Activated naive CD8-positive, alpha-beta T cell (primary cell): ENCODE results near the gene HOXD8.
A peak's percentile ranks its signal among the peaks of the same experiment; 100 is the strongest.

Experiments
- H3K27ac Mint-ChIP-seq: one replicate; pipeline ENCODE4 v1.8.0; 2021; ENCODE audit warnings: mixed read lengths
- H3K27me3 Mint-ChIP-seq: one replicate; pipeline ENCODE4 v1.8.0; 2021; ENCODE audit warnings: mixed read lengths
- H3K36me3 Mint-ChIP-seq: one replicate; pipeline ENCODE4 v1.8.0; 2021; ENCODE audit warnings: mixed read lengths
- H3K4me1 Mint-ChIP-seq: one replicate; pipeline ENCODE4 v1.8.0; 2021; ENCODE audit warnings: low read depth, mixed read lengths
- H3K4me3 Mint-ChIP-seq: one replicate; pipeline ENCODE4 v1.8.0; 2021; ENCODE audit warnings: mild to moderate bottlenecking, mixed read lengths
- H3K9me3 Mint-ChIP-seq: one replicate; pipeline ENCODE4 v1.8.0; 2021; ENCODE audit warnings: low read depth, mixed read lengths

Gene HOXD8

GRCh38 chr2:176166272-176166671 lies 36.8 kb downstream of the HOXD8 start:
- Mint-ChIP-seq H3K9me3 (peaks cover 7% of the 10 kb centered on the region), H3K4me1 (peaks cover 13% of the 10 kb centered on the region), H3K27me3 (peaks cover 59% of the 10 kb centered on the region), H3K4me3 (no peak overlapping the region), H3K36me3 (no peaks in the 10 kb centered on the region), H3K27ac (no peak overlapping the region)

GRCh38 chr2:176167398-176167797 lies 37.9 kb downstream of the HOXD8 start:
- Mint-ChIP-seq H3K4me3 (no peak overlapping the region), H3K4me1 (peaks cover 16% of the 10 kb centered on the region), H3K27ac (no peak overlapping the region), H3K36me3 (no peaks in the 10 kb centered on the region), H3K27me3 (peaks cover 56% of the 10 kb centered on the region), H3K9me3 (peaks cover 7% of the 10 kb centered on the region)

DNA sequence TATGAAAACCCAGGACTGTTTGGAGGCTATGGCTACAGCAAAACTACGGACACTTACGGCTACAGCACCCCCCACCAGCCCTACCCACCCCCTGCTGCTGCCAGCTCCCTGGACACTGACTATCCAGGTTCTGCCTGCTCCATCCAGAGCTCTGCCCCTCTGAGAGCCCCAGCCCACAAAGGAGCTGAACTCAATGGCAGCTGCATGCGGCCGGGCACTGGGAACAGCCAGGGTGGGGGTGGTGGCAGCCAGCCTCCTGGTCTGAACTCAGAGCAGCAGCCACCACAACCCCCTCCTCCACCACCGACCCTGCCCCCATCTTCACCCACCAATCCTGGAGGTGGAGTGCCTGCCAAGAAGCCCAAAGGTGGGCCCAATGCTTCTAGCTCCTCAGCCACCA lies 39.7 kb downstream of the HOXD8 start:
- peaks cover 2% of the 10 kb centered on the region for H3K9me3 Mint-ChIP-seq
- no peaks in the 10 kb centered on the region for H3K36me3 Mint-ChIP-seq
- H3K27me3 Mint-ChIP-seq: peaks cover 58% of the 10 kb centered on the region
- no peak overlapping the region for H3K4me3 Mint-ChIP-seq
- H3K4me1 Mint-ChIP-seq: peaks cover 26% of the 10 kb centered on the region
- H3K27ac Mint-ChIP-seq: no peak overlapping the region

DNA sequence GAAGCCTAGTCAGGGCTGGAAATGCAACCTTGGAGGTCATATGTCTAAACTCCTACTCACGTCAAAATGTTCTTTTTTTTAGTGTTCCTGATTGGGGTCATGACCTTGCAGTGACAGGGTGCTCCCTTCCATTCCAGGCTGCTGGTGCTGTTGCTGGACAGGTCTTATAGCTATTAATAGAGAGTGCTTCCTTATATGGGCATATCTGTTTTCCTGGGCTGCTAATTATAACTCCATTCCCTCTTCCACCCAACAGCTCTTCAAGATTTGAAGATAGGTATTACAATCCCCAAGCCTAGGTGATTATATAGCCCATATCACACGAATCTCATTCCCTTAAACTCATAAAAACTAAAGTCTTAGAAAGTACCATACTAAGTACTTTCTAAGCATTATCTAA lies 40.2 kb downstream of the HOXD8 start:
- peaks cover 26% of the 10 kb centered on the region for H3K4me1 Mint-ChIP-seq
- H3K4me3 Mint-ChIP-seq: no peak overlapping the region
- H3K9me3 Mint-ChIP-seq: no peaks in the 10 kb centered on the region
- H3K27ac Mint-ChIP-seq: no peak overlapping the region
- H3K27me3 Mint-ChIP-seq: peaks cover 55% of the 10 kb centered on the region
- no peaks in the 10 kb centered on the region for H3K36me3 Mint-ChIP-seq

DNA sequence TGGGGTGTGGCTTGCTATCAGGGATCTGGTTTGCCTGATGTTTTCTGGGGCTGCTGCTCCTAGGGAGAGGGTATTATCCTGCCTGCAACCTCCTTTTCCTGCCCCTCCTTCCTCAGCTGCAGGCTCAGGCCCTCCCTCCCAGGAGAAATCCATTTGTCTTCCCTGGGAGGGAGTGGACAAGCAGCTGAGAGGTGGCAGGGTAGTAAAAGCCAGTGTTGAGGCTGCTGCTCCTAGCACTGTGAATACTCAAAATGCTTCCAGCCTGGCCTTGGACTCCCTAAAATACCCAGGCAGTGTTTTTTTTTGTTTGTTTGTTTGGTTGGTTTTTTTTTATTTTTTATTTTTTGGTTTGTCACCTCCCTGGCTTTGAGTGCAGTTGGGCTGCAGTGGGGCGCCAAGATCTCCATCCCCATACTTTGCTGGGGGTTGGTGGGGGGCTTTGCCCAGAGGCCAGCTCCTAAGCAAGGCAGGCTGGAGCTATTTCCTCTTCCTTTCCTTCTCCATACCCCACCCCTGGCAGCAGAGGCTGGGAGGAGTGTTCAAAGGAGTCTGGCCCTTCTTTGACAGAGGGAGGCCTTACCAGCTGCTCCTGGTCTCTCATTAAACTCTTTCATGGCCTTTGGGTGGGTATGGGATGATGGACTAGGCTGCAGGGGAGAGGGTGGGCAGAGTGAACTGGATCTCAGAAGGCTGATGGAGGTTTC lies 41.2 kb downstream of the HOXD8 start:
- H3K36me3 Mint-ChIP-seq: no peaks in the 10 kb centered on the region
- H3K4me1 Mint-ChIP-seq: peaks cover 26% of the 10 kb centered on the region
- no peaks in the 10 kb centered on the region for H3K9me3 Mint-ChIP-seq
- H3K27ac Mint-ChIP-seq: no peak overlapping the region
- H3K27me3 Mint-ChIP-seq: peaks cover 57% of the 10 kb centered on the region
- no peak overlapping the region for H3K4me3 Mint-ChIP-seq

- H3K27ac Mint-ChIP-seq: no peak overlapping the region
- peaks cover 58% of the 10 kb centered on the region for H3K27me3 Mint-ChIP-seq
- H3K36me3 Mint-ChIP-seq: no peaks in the 10 kb centered on the region
- H3K9me3 Mint-ChIP-seq: no peaks in the 10 kb centered on the region
- no peak overlapping the region for H3K4me3 Mint-ChIP-seq
- H3K4me1 Mint-ChIP-seq: peaks cover 23% of the 10 kb centered on the region
These were observed 42.0 kb downstream of the HOXD8 start for GRCh38 chr2:176171351-176172006.

DNA sequence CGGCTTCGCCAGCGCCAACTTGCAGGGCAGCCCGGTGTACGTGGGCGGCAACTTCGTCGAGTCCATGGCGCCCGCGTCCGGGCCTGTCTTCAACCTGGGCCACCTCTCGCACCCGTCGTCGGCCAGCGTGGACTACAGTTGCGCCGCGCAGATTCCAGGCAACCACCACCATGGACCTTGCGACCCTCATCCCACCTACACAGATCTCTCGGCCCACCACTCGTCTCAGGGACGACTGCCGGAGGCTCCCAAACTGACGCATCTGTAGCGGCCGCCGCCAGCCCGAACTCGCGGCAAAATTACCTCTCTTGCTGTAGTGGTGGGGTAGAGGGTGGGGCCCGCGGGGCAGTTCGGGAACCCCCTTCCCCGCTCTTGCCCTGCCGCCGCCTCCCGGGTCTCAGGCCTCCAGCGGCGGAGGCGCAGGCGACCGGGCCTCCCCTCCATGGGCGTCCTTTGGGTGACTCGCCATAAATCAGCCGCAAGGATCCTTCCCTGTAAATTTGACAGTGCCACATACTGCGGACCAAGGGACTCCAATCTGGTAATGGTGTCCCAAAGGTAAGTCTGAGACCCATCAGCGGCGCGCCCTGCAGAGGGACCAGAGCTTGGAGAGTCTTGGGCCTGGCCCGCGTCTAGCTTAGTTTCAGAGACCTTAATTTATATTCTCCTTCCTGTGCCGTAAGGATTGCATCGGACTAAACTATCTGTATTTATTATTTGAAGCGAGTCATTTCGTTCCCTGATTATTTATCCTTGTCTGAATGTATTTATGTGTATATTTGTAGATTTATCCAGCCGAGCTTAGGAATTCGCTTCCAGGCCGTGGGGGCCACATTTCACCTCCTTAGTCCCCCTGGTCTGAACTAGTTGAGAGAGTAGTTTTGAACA lies 42.7 kb downstream of the HOXD8 start:
- H3K27me3 Mint-ChIP-seq: peaks cover 57% of the 10 kb centered on the region
- H3K9me3 Mint-ChIP-seq: no peaks in the 10 kb centered on the region
- H3K36me3 Mint-ChIP-seq: no peaks in the 10 kb centered on the region
- H3K27ac Mint-ChIP-seq: no peak overlapping the region
- no peak overlapping the region for H3K4me3 Mint-ChIP-seq
- H3K4me1 Mint-ChIP-seq: peaks cover 24% of the 10 kb centered on the region

DNA sequence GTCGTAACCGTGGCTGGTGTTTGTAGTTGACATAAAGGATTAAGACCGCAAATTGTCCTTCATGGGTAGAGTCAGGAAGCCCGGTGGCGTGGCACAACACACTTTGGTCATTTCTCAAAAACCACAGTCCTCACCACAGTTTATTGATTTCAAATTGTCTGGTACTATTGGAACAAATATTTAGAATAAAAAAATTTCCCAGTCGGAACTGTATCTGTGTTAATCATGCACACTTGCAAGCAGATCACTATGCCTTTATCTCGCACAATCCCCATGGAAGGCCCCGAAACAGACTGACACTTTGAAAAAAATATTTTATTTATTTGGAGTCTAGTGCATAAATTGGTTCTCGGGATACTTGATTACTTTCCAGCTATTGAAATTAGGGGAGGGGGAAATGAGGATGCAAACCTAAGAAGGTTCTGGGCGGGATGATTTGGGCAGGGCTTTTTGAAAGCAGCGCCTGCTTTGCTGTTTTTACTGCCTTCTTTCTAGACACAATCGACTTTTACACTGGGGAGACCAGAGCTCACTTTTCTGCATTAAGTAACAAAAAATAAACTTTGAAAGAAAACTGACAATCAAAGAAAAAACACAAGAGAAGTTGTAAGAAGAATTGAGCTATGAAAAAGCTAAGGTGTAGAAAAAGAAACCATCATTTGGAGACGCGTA lies 43.5 kb downstream of the HOXD8 start:
- Mint-ChIP-seq H3K36me3 (no peaks in the 10 kb centered on the region), H3K27me3 (peaks cover 52% of the 10 kb centered on the region), H3K27ac (no peak overlapping the region)

GRCh38 chr2:176173567-176174381 lies 44.3 kb downstream of the HOXD8 start:
- Mint-ChIP-seq H3K9me3 (no peaks in the 10 kb centered on the region), H3K27me3 (peaks cover 53% of the 10 kb centered on the region), H3K4me1 (peaks cover 25% of the 10 kb centered on the region), H3K36me3 (no peaks in the 10 kb centered on the region), H3K27ac (no peak overlapping the region), H3K4me3 (no peak overlapping the region)

More for the DNA sequence above, 43.5 kb downstream of the HOXD8 start:
- H3K4me1 Mint-ChIP-seq: peaks cover 25% of the 10 kb centered on the region
- no peak overlapping the region for H3K4me3 Mint-ChIP-seq
- H3K9me3 Mint-ChIP-seq: no peaks in the 10 kb centered on the region

GRCh38 chr2:176174382-176174823 lies 44.9 kb downstream of the HOXD8 start:
- Mint-ChIP-seq H3K4me1 (peaks cover 27% of the 10 kb centered on the region), H3K4me3 (peak overlapping the region; percentile 35), H3K27ac (no peak overlapping the region), H3K27me3 (peaks cover 58% of the 10 kb centered on the region), H3K9me3 (no peaks in the 10 kb centered on the region), H3K36me3 (no peaks in the 10 kb centered on the region)

DNA sequence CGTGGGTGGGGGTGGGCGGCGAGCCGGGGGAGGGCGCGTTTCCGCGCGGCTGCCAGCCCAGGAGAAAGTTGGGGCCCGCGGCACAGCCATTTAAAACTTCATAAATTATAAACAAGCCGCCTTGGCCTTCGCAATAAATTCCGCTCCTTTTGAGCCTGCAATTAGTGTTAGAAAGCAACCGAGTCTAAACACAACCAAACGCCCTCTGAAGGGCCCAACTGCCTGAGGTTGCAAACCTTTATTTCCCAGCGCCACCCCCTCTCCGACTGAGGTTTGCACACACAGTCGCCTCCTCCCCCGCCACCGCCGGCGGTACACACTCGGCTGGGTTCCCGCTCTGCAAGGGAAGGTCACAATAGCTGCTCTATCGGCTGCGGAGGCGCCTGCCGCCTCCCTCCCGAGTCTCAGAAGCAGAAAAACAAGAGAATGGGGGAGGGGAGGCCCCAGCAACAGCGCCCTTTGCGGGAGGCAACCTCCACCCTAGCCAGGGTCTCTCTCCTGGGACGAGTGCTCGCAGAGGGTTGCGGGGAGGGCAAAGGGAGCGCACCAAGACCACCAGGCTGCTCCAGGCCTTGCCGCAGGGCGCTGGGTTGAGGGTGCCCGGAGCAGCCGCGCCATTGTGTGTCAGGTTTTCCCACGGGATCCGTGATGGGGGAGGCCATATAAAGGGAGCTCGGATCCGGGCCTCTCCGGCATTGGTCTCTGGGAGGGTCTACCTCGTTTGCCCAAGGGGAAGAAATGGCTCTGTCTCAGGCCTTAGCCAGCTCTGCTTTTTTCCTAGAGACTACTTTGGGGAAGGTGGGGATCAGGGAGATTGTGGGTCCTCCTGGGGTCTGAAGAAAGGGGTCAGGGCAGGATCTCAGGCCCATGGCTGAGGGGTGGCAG lies 45.6 kb downstream of the HOXD8 start:
- H3K27me3 Mint-ChIP-seq: peaks cover 58% of the 10 kb centered on the region
- H3K4me1 Mint-ChIP-seq: peaks cover 27% of the 10 kb centered on the region
- no peak overlapping the region for H3K27ac Mint-ChIP-seq
- peak overlapping the region; percentile 52 for H3K4me3 Mint-ChIP-seq
- no peaks in the 10 kb centered on the region for H3K36me3 Mint-ChIP-seq
- no peaks in the 10 kb centered on the region for H3K9me3 Mint-ChIP-seq

DNA sequence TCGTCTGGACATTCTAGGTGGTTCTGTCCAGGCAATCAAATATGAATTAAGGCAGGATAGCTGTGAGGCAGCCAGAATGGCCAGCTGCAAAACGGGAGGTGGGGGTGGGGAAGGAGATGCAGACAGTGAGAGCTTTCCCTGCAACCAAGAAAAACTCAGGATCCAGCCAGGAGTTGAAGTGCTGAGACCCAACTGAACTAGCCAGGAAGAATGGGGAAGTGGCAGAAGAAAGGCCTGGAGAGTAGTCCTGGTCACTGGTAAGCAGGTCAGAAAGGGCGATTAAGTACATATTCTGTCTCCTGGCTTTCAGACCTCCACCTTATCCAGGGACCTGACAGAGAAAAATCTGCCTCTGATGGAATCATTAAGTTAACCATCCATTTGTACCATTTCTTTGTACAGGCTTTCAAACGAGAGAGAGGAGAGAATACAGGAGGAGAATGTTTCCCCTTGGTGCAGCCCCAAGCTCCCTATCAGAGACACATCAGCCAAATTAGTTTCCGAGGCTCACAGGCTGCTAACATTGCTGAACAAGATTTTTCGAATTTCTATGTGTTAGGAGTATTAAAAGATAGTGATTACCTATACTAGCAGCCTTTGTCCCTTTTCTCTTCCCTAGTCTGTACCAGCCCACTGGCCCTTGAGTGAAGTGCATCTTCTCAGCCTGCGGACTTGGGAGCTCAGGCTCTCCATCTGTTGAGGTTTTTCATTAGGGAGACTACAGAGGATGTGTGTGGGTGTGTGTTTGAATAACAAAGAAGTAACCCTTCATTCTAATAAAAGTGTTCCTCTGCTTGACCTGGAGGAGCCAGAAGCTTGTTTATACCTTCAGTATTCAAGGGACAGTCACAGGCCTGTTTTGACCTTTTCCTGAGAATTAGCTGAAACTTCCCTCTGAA lies 46.5 kb downstream of the HOXD8 start:
- Mint-ChIP-seq H3K27me3 (peaks cover 61% of the 10 kb centered on the region), H3K4me1 (peaks cover 27% of the 10 kb centered on the region), H3K9me3 (no peaks in the 10 kb centered on the region), H3K36me3 (no peaks in the 10 kb centered on the region), H3K4me3 (no peak overlapping the region), H3K27ac (no peak overlapping the region)
